WTC11 (cell line): Measurements from ENCODE around the gene PDZRN4. TPM values are rescaled to one million over a fixed set of nuclear protein-coding genes. Genes with fewer than 3 reads are reported as not detected.

Source experiments
- ATAC-seq: fragments of 200-7000 bp; cut with Tn5 transposase; 2 replicates; pipeline ENCODE4 v1.10.0; 2021; ENCODE audit warnings: mild to moderate bottlenecking, moderate library complexity
- CTCF ChIA-PET: fragments of 300-600 bp; sonication (Branson Sonifier 250); formaldehyde crosslinking; loops from one replicate; lab custom pipeline; 2021; ENCODE audit warnings: antibody characterized with exemption; lab: Charles Lee
- POLR2A ChIA-PET: fragments of 350-600 bp; sonication (Branson Sonifier 250); formaldehyde crosslinking; loops from one replicate; lab custom pipeline; 2021; ENCODE audit warnings: antibody characterized with exemption; lab: Charles Lee
- DNase-seq: peaks from one replicate; pipeline ENCODE4 v3.0.0; 2021; ENCODE audit warnings: low spot score
- H3K27ac Mint-ChIP-seq: 2 replicates; pipeline ENCODE4 v1.8.0; 2021; ENCODE audit warnings: mixed read lengths
- H3K27me3 Mint-ChIP-seq: 2 replicates; pipeline ENCODE4 v1.8.0; 2021; ENCODE audit warnings: low read depth, mild to moderate bottlenecking, moderate library complexity, mixed read lengths
- H3K36me3 Mint-ChIP-seq: 2 replicates; pipeline ENCODE4 v1.8.0; 2021; ENCODE audit warnings: mixed read lengths
- H3K4me1 Mint-ChIP-seq: 2 replicates; pipeline ENCODE4 v1.8.0; 2022; ENCODE audit warnings: mixed read lengths
- H3K4me3 Mint-ChIP-seq: 2 replicates; pipeline ENCODE4 v1.8.0; 2021; ENCODE audit warnings: mild to moderate bottlenecking, moderate library complexity, mixed read lengths
- H3K9me3 Mint-ChIP-seq: 2 replicates; pipeline ENCODE4 v1.8.0; 2021; ENCODE audit warnings: mixed read lengths
- AR ChIP-seq: fragments of 250-450 bp; sonication (Bioruptor Pico); IDR thresholded peaks from 2 replicates; pipeline ENCODE4 v1.9.0; 2021; ENCODE audit warnings: mild to moderate bottlenecking
- ATF1 ChIP-seq: sonication (generic); formaldehyde crosslinking; IDR thresholded peaks from 2 replicates; pipeline ENCODE4 v1.8.1; 2023; ENCODE audit warnings: mild to moderate bottlenecking, moderate library complexity, missing genetic modification reagents
- ATF2 ChIP-seq: sonication (generic); formaldehyde crosslinking; IDR thresholded peaks from 2 replicates; pipeline ENCODE4 v1.8.1; 2022; ENCODE audit warnings: low read depth, missing genetic modification reagents, borderline replicate concordance
- ATF6 ChIP-seq: sonication (generic); formaldehyde crosslinking; IDR thresholded peaks from 2 replicates; pipeline ENCODE4 v1.8.1; 2023; ENCODE audit warnings: mild to moderate bottlenecking, missing genetic modification reagents
- CDX4 ChIP-seq: fragments of 250-450 bp; sonication (Bioruptor Pico); IDR thresholded peaks from 2 replicates; pipeline ENCODE4 v1.9.0; 2021; ENCODE audit warnings: moderate library complexity, mild to moderate bottlenecking, inconsistent platforms, borderline replicate concordance
- CREM ChIP-seq: sonication (generic); formaldehyde crosslinking; IDR thresholded peaks from 2 replicates; pipeline ENCODE4 v1.8.1; 2022; ENCODE audit warnings: mild to moderate bottlenecking, missing genetic modification reagents, moderate library complexity
- E2F1 ChIP-seq: sonication (generic); formaldehyde crosslinking; IDR thresholded peaks from 2 replicates; pipeline ENCODE4 v1.8.0; 2022; ENCODE audit warnings: mild to moderate bottlenecking, missing genetic modification reagents
- FOXJ3 ChIP-seq: sonication (generic); formaldehyde crosslinking; IDR thresholded peaks from 2 replicates; pipeline ENCODE4 v1.9.0; 2021; ENCODE audit warnings: missing genetic modification reagents, mild to moderate bottlenecking, borderline replicate concordance
- GABPB1 ChIP-seq: sonication (generic); formaldehyde crosslinking; IDR thresholded peaks from 2 replicates; pipeline ENCODE4 v1.8.1; 2023; ENCODE audit warnings: mild to moderate bottlenecking, missing genetic modification reagents
- HMGXB4 ChIP-seq: sonication (generic); formaldehyde crosslinking; IDR thresholded peaks from 2 replicates; pipeline ENCODE4 v1.8.1; 2023; ENCODE audit warnings: mild to moderate bottlenecking, moderate library complexity, missing genetic modification reagents
- KAT7 ChIP-seq: sonication (generic); formaldehyde crosslinking; IDR thresholded peaks from 2 replicates; pipeline ENCODE4 v1.8.1; 2023; ENCODE audit warnings: missing genetic modification reagents, mild to moderate bottlenecking, borderline replicate concordance
- NFATC4 ChIP-seq: fragments of 250-450 bp; sonication (Bioruptor Pico); IDR thresholded peaks from 2 replicates; pipeline ENCODE4 v1.9.0; 2021; ENCODE audit warnings: mild to moderate bottlenecking
- NR2C2 ChIP-seq: sonication (generic); formaldehyde crosslinking; IDR thresholded peaks from 2 replicates; pipeline ENCODE4 v1.8.0; 2022; ENCODE audit warnings: mild to moderate bottlenecking, missing genetic modification reagents
- PRRX2 ChIP-seq: fragments of 250-450 bp; sonication (Bioruptor Pico); IDR thresholded peaks from 2 replicates; pipeline ENCODE4 v1.8.0; 2021; ENCODE audit warnings: mild to moderate bottlenecking
- SMAD3 ChIP-seq: sonication (generic); formaldehyde crosslinking; IDR thresholded peaks from 2 replicates; pipeline ENCODE4 v1.8.0; 2022; ENCODE audit warnings: missing genetic modification reagents, mild to moderate bottlenecking, borderline replicate concordance
- ZNF138 ChIP-seq: sonication (generic); formaldehyde crosslinking; conservative IDR thresholded peaks from 2 replicates; pipeline ENCODE4 v1.8.1; 2022; ENCODE audit warnings: mild to moderate bottlenecking, moderate library complexity, missing genetic modification reagents
- ZNF232 ChIP-seq: sonication (generic); formaldehyde crosslinking; IDR thresholded peaks from 2 replicates; pipeline ENCODE4 v1.8.0; 2022; ENCODE audit warnings: mild to moderate bottlenecking, missing genetic modification reagents
- ZNF281 ChIP-seq: sonication (generic); formaldehyde crosslinking; IDR thresholded peaks from 2 replicates; pipeline ENCODE4 v1.8.0; 2023; ENCODE audit warnings: mild to moderate bottlenecking, missing genetic modification reagents
- ZNF423 ChIP-seq: fragments of 250-450 bp; sonication (Bioruptor Pico); IDR thresholded peaks from 2 replicates; pipeline ENCODE4 v2.1.2; 2022; ENCODE audit warnings: mild to moderate bottlenecking, moderate library complexity
- total RNA-seq: library from RNA; stranded (reverse); gene quantifications from 3 replicates; pipeline ENCODE4 v1.2.3, GENCODE V29; 2021
- TF ChIP-seq, protein P1 (sequence below): sonication (generic); formaldehyde crosslinking; IDR thresholded peaks from 2 replicates; pipeline ENCODE4 v1.8.1; 2023; ENCODE audit warnings: mild to moderate bottlenecking, missing genetic modification reagents, moderate library complexity

PDZRN4 gene
- total RNA-seq, 1 experiment from 2014 or later: 0.09 TPM

GRCh38 chr12:41304526-41304925 lies 116.4 kb downstream of the PDZRN4 start (continued):
- no peak for TF ChIP-seq SMAD3 (CRISPR knock-in tag)
- TF ChIP-seq AR (CRISPR knock-in tag): no peak
- no peak for TF ChIP-seq NFATC4

- TF ChIP-seq ATF2: no peak
- no peak for TF ChIP-seq KAT7
- no peak for TF ChIP-seq ZNF281 (CRISPR knock-in tag)
- TF ChIP-seq ZNF423: no peak
- no peak for TF ChIP-seq GABPB1 (CRISPR knock-in tag)
- no peaks in the 10 kb centered on the region for H3K36me3 Mint-ChIP-seq
- H3K4me1 Mint-ChIP-seq: no peaks in the 10 kb centered on the region
- ATAC-seq (no peak), DNase-seq (no peak)
- no peak overlapping the region for H3K4me3 Mint-ChIP-seq
- ChIA-PET CTCF (no interaction called here), POLR2A (no interaction called here)
- no peak overlapping the region for H3K27ac Mint-ChIP-seq
- no peaks in the 10 kb centered on the region for H3K27me3 Mint-ChIP-seq
- H3K9me3 Mint-ChIP-seq: peaks cover 5% of the 10 kb centered on the region; the same call in 1 of the 2 replicates
Measured at GRCh38 chr12:41310367-41310766, 122.2 kb downstream of the PDZRN4 start.

DNA sequence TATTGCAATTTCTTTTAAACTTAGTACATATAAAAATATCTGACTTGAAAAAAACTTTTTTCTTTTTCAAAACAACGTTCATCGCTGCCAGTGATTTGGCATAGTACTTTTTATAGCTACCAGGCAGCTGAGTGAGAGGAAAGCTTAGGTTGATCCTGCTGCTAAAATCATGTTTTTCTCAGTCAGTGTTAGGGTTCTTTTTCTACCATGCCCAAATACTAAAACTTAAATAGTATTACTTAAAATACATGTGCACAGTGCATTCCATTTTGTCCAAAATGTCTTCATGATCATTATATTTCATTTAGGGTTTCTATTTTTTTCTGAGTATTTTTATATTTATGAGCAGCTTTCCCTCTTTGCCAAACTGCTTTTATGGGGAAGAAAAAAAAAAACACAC lies 123.8 kb downstream of the PDZRN4 start:
- POLR2A ChIA-PET: no interaction called here
- H3K36me3 Mint-ChIP-seq: no peaks in the 10 kb centered on the region
- no peaks in the 10 kb centered on the region for H3K9me3 Mint-ChIP-seq
- H3K4me3 Mint-ChIP-seq: no peak overlapping the region
- no peaks in the 10 kb centered on the region for H3K27me3 Mint-ChIP-seq
- ATAC-seq (no peak), DNase-seq (no peak)
- no peak overlapping the region for H3K27ac Mint-ChIP-seq
- CTCF ChIA-PET: no interaction called here
- H3K4me1 Mint-ChIP-seq: no peaks in the 10 kb centered on the region
- TF ChIP-seq ATF6: no peak
- TF ChIP-seq ZNF138: no peak
- TF ChIP-seq NR2C2 (CRISPR knock-in tag): no peak
- TF ChIP-seq CREM (CRISPR knock-in tag): no peak
- no peak for TF ChIP-seq E2F1
- TF ChIP-seq FOXJ3 (CRISPR knock-in tag): no peak
- no peak for TF ChIP-seq ATF1 (CRISPR knock-in tag)
- TF ChIP-seq ZNF232 (CRISPR knock-in tag): no peak
- no peak for TF ChIP-seq HMGXB4 (CRISPR knock-in tag)
- TF ChIP-seq CDX4 (CRISPR knock-in tag): no peak
- no peak for TF ChIP-seq PRRX2
- TF ChIP-seq, protein P1, sequence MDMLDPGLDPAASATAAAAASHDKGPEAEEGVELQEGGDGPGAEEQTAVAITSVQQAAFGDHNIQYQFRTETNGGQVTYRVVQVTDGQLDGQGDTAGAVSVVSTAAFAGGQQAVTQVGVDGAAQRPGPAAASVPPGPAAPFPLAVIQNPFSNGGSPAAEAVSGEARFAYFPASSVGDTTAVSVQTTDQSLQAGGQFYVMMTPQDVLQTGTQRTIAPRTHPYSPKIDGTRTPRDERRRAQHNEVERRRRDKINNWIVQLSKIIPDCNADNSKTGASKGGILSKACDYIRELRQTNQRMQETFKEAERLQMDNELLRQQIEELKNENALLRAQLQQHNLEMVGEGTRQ: no peak
